DND-41 (cell line): ENCODE measurements around the gene ANO9.

Experiments
- ATAC-seq: fragments of 200-7000 bp; cut with Tn5 transposase; 3 replicates; pipeline ENCODE4 v1.9.1; 2021; ENCODE audit warnings: low read depth; ENCODE audit not compliant: insufficient read depth
- DNase-seq: peaks from one replicate; pipeline ENCODE4 v3.0.0-alpha.2; 2020
- H2AFZ ChIP-seq: 2 replicates; pipeline ENCODE4 v1.6.0; 2012; ENCODE audit warnings: low read depth, low read length
- H3K27ac ChIP-seq: 2 replicates; pipeline ENCODE4 v1.5.1; 2012; ENCODE audit warnings: low read length, inconsistent platforms
- H3K27me3 ChIP-seq: fragments of 200-600 bp; sonication (generic); 2 replicates; pipeline ENCODE4 v1.6.0; 2012; ENCODE audit warnings: low read length, mild to moderate bottlenecking, inconsistent platforms; ENCODE audit not compliant: insufficient read depth, poor library complexity
- H3K36me3 ChIP-seq: 2 replicates; pipeline ENCODE4 v1.5.1; 2012; ENCODE audit warnings: low read length, inconsistent platforms; ENCODE audit not compliant: insufficient read depth
- H3K4me1 ChIP-seq: 2 replicates; pipeline ENCODE4 v1.5.1; 2012; ENCODE audit warnings: mild to moderate bottlenecking, low read length; ENCODE audit not compliant: insufficient read depth
- H3K4me2 ChIP-seq: 2 replicates; pipeline ENCODE4 v1.6.0; 2012; ENCODE audit warnings: mild to moderate bottlenecking, moderate library complexity, low read length, inconsistent platforms; ENCODE audit not compliant: insufficient read depth
- H3K4me3 ChIP-seq, 2 experiments: fragments of 200-600 bp in 1 of 2; shearing (Covaris generic) in 1 of 2; 2 replicates each; pipeline ENCODE4 v1.5.1; 2012 to 2016; ENCODE audit warnings: inconsistent platforms in 2 of 2, low read length in 2 of 2, mild to moderate bottlenecking in 2 of 2, low read depth in 1 of 2, moderate library complexity in 1 of 2
- H3K79me2 ChIP-seq: 2 replicates; pipeline ENCODE4 v1.6.0; 2012; ENCODE audit warnings: low read length, inconsistent platforms; ENCODE audit not compliant: insufficient read depth
- H3K9ac ChIP-seq: 2 replicates; pipeline ENCODE4 v1.6.0; 2012; ENCODE audit warnings: low read depth, mild to moderate bottlenecking, inconsistent platforms, low read length, moderate library complexity
- H3K9me3 ChIP-seq: 2 replicates; pipeline ENCODE4 v1.5.1; 2012; ENCODE audit warnings: low read length, moderate library complexity, mild to moderate bottlenecking, inconsistent platforms; ENCODE audit not compliant: insufficient read depth, severe bottlenecking
- H4K20me1 ChIP-seq: 2 replicates; pipeline ENCODE4 v1.6.0; 2012; ENCODE audit warnings: low read length; ENCODE audit not compliant: insufficient read depth
- EZH2 ChIP-seq: IDR thresholded peaks from 3 replicates; pipeline ENCODE4 v1.6.1; 2012; ENCODE audit warnings: borderline replicate concordance, low read depth, mild to moderate bottlenecking, moderate library complexity, low read length, inconsistent platforms; ENCODE audit not compliant: severe bottlenecking
- TF ChIP-seq, protein P1 (sequence below): IDR thresholded peaks from 2 replicates; pipeline ENCODE4 v1.5.1; 2012; ENCODE audit warnings: borderline replicate concordance, low read length, moderate library complexity, mild to moderate bottlenecking; ENCODE audit not compliant: poor library complexity, severe bottlenecking; ENCODE audit errors: extremely low read depth

ANO9 gene

DNA sequence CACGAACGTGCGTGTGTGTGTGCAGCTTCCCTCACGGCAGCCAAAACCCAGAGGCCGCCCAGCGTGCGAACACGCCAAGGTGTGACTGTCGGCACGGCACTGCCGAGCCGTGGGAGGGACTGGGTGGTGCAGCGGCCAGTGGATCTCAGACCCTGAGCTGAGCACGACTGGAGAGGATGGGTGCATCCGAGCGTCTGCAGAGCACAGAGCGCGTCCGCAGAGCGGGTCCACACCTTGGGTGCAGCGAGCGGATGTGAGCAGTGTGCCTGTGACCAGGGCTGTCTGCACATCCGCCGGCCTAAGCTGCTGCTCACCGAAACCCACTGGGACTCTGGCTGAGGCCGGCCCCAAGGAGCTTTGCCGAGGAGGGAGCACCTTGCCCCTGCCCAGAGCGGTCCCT lies 31.0 kb upstream of the ANO9 start:
- ATAC-seq (no peak), DNase-seq (no peak)
- no peaks in the 10 kb centered on the region for H3K27me3 ChIP-seq
- no peaks in the 10 kb centered on the region for H3K4me1 ChIP-seq
- TF ChIP-seq, protein P1, sequence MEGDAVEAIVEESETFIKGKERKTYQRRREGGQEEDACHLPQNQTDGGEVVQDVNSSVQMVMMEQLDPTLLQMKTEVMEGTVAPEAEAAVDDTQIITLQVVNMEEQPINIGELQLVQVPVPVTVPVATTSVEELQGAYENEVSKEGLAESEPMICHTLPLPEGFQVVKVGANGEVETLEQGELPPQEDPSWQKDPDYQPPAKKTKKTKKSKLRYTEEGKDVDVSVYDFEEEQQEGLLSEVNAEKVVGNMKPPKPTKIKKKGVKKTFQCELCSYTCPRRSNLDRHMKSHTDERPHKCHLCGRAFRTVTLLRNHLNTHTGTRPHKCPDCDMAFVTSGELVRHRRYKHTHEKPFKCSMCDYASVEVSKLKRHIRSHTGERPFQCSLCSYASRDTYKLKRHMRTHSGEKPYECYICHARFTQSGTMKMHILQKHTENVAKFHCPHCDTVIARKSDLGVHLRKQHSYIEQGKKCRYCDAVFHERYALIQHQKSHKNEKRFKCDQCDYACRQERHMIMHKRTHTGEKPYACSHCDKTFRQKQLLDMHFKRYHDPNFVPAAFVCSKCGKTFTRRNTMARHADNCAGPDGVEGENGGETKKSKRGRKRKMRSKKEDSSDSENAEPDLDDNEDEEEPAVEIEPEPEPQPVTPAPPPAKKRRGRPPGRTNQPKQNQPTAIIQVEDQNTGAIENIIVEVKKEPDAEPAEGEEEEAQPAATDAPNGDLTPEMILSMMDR = no peak
- TF ChIP-seq EZH2 = no peak
- no peak overlapping the region for H3K4me3 ChIP-seq
- peaks cover 19% of the 10 kb centered on the region for H3K79me2 ChIP-seq
- H3K4me2 ChIP-seq = no peak overlapping the region
- no peaks in the 10 kb centered on the region for H3K9me3 ChIP-seq
- H3K27ac ChIP-seq = no peak overlapping the region
- peaks cover 36% of the 10 kb centered on the region for H4K20me1 ChIP-seq
- H3K9ac ChIP-seq = no peak overlapping the region
- no peak overlapping the region for H2AFZ ChIP-seq
- peaks cover 10% of the 10 kb centered on the region for H3K36me3 ChIP-seq

DNA sequence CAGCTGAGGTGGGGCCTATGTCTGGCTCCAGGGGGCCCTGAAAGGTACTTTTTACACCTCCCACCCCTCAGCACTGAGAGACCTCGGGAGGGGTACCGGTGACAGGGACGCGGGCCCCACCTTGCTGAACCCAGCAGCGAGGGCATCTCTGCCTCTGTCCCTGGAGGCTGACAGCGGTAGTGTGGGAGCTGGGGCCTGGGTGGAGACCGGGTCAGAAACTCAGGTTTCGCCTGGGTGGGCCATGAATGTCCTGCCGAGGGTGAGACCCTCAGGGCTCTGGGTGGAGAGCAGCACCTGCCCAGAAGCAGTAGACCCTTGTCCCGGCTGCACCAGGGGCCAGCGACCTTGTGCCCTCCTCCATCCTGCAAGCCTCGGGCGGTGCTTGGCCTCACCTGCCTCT lies 30.5 kb upstream of the ANO9 start:
- Histone ChIP-seq H3K36me3 (peaks cover 10% of the 10 kb centered on the region), H3K4me1 (no peaks in the 10 kb centered on the region), H3K79me2 (peaks cover 14% of the 10 kb centered on the region)

DNA sequence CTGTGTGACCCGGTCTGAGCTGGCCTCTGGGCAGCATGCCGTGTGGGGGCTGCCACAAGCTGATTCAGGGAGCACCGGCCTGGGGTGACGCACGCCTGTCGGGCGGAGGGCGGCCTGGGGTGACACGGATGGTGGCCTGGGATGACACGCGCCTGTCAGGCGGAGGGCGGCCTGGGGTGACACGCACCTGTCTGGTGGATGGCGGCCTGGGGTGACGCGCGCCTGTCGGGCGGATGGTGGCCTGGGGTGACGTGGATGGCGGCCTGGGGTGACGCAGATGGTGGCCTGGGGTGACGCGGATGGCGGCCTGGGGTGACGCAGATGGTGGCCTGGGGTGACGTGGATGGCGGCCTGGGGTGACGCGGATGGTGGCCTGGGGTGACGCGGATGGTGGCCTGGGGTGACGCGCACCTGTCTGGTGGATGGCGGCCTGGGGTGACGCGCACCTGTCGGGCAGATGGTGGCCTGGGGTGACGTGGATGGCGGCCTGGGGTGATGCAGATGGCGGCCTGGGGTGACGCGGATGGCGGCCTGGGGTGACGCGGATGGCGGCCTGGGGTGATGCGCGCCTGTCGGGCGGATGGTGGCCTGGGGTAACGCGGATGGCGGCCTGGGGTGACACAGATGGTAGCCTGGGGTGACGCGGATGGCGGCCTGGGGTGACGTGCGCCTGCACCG lies 29.8 kb upstream of the ANO9 start:
- TF ChIP-seq EZH2 = no peak
- TF ChIP-seq, protein P1 = no peak
- ATAC-seq (no peak), DNase-seq (no peak)
- Histone ChIP-seq H3K9me3 (no peaks in the 10 kb centered on the region), H3K27me3 (no peaks in the 10 kb centered on the region), H4K20me1 (peaks cover 28% of the 10 kb centered on the region), H3K4me1 (no peaks in the 10 kb centered on the region), H3K36me3 (peaks cover 10% of the 10 kb centered on the region), H3K27ac (no peak overlapping the region), H3K79me2 (peaks cover 14% of the 10 kb centered on the region), H2AFZ (no peak overlapping the region), H3K4me3 (no peak overlapping the region), H3K9ac (no peak overlapping the region), H3K4me2 (no peak overlapping the region)

More for the DNA sequence above, 30.5 kb upstream of the ANO9 start:
- H4K20me1 ChIP-seq = peaks cover 32% of the 10 kb centered on the region
- H3K9me3 ChIP-seq = no peaks in the 10 kb centered on the region
- DNase-seq (no peak), ATAC-seq (no peak)
- TF ChIP-seq, protein P1 = no peak
- no peak for TF ChIP-seq EZH2
- H3K4me3 ChIP-seq = no peak overlapping the region
- H3K4me2 ChIP-seq = no peak overlapping the region
- H3K27me3 ChIP-seq = no peaks in the 10 kb centered on the region
- no peak overlapping the region for H3K27ac ChIP-seq
- no peak overlapping the region for H3K9ac ChIP-seq
- H2AFZ ChIP-seq = no peak overlapping the region
